ENCODE results near the gene NOL4. TPM values are rescaled to one million over a fixed set of nuclear protein-coding genes. Genes with fewer than 3 reads are reported as not detected.
"Not testable (repeated sequence)": the region's sequence is repeated elsewhere in the genome, so short reads cannot be mapped to it uniquely, and the experiment has no call there.

Gene NOL4
- total RNA-seq, 1 experiment from 2014 or later = 1.1 TPM

- intact Hi-C loops (cut with micrococcal nuclease; ENCODE audit: unreplicated experiment) = not testable (repeated sequence)
Observed at GRCh38 chr18:34233781-34234388, 9.2 kb upstream of the NOL4 start.

GRCh38 chr18:34225218-34225553, 473 bp upstream of the NOL4 start:
- TF ChIP-seq REST (IDR thresholded peaks at IDR 0.05; ENCODE audit: insufficient read depth in 1 of 2, low read depth in 2 of 2, low read length in 1 of 2) (no peak), CTCF (IDR thresholded peaks at IDR 0.05) (peak; percentile 36; the same call in 1 of the 2 replicates), TCF7L2 (IDR thresholded peaks at IDR 0.05; ENCODE audit: low read depth, low read length) (no peak)
- Histone ChIP-seq H3K4me3 (ENCODE audit: low read depth in 2 of 2, low read length in 2 of 2) (peak overlapping the region in 1 of 2 experiments; percentile 51; a peak in 1 of 4 replicates), H3K9me3 (ENCODE audit: control insufficient read depth, insufficient read depth, low read depth, low read length) (no peaks in the 10 kb centered on the region), H3K36me3 (ENCODE audit: control insufficient read depth, insufficient read depth, low read length) (no peaks in the 10 kb centered on the region), H3K4me1 (ENCODE audit: control insufficient read depth, insufficient read depth, low read length) (peaks cover 10% of the 10 kb centered on the region), H3K27ac (ENCODE audit: low read length) (no peak overlapping the region), H3K27me3 (ENCODE audit: control insufficient read depth, insufficient read depth, low read length) (peaks cover 31% of the 10 kb centered on the region)
- DNase-seq (ENCODE audit: low read depth, low spot score) (no peak), ATAC-seq (no peak)
- CTCF ChIA-PET = no interaction called here
- BruUV-seq (replicated peaks) = no TSS peak
- in situ Hi-C loops (cut with HindIII; ENCODE audit: low pct_unique_long_range_greater_than_20kb, low sequenced_read_pairs) (no loop called here), intact Hi-C loops (cut with micrococcal nuclease; ENCODE audit: unreplicated experiment) (no loop called here)
- POLR2A ChIA-PET = no interaction called here

More at GRCh38 chr18:34233781-34234388, 9.2 kb upstream of the NOL4 start:
- H3K9me3 ChIP-seq (ENCODE audit: control insufficient read depth, insufficient read depth, low read depth, low read length); BruUV-seq (replicated peaks); H3K27ac ChIP-seq (ENCODE audit: low read length); DNase-seq (ENCODE audit: low read depth, low spot score); H3K4me1 ChIP-seq (ENCODE audit: control insufficient read depth, insufficient read depth, low read length); CTCF ChIA-PET; H3K27me3 ChIP-seq (ENCODE audit: control insufficient read depth, insufficient read depth, low read length); POLR2A ChIA-PET; in situ Hi-C loops (cut with HindIII; ENCODE audit: low pct_unique_long_range_greater_than_20kb, low sequenced_read_pairs); H3K4me3 ChIP-seq (ENCODE audit: low read depth in 2 of 2, low read length in 2 of 2); H3K36me3 ChIP-seq (ENCODE audit: control insufficient read depth, insufficient read depth, low read length); ATAC-seq: not testable (repeated sequence)

GRCh38 chr18:34223893-34224422, 755 bp downstream of the NOL4 start:
- H3K36me3 ChIP-seq (ENCODE audit: control insufficient read depth, insufficient read depth, low read length) = no peaks in the 10 kb centered on the region

More at GRCh38 chr18:34223893-34224422, 755 bp downstream of the NOL4 start:
- ATAC-seq = no peak
- POLR2A ChIA-PET = no interaction called here
- peaks cover 34% of the 10 kb centered on the region for H3K27me3 ChIP-seq (ENCODE audit: control insufficient read depth, insufficient read depth, low read length)
- H3K9me3 ChIP-seq (ENCODE audit: control insufficient read depth, insufficient read depth, low read depth, low read length) = no peaks in the 10 kb centered on the region
- CTCF ChIA-PET = no interaction called here
- H3K27ac ChIP-seq (ENCODE audit: low read length) = no peak overlapping the region
- intact Hi-C loops (cut with micrococcal nuclease; ENCODE audit: unreplicated experiment) (no loop called here), in situ Hi-C loops (cut with HindIII; ENCODE audit: low pct_unique_long_range_greater_than_20kb, low sequenced_read_pairs) (no loop called here)
- no peak for DNase-seq (ENCODE audit: low read depth, low spot score)
- peaks cover 10% of the 10 kb centered on the region for H3K4me1 ChIP-seq (ENCODE audit: control insufficient read depth, insufficient read depth, low read length)
- TF ChIP-seq POLR2AphosphoS5 (IDR thresholded peaks at IDR 0.05; ENCODE audit: low read depth, low read length) (no peak), CTCF (IDR thresholded peaks at IDR 0.05) (no peak), TCF7L2 (IDR thresholded peaks at IDR 0.05; ENCODE audit: low read depth, low read length) (no peak), SIN3A (IDR thresholded peaks at IDR 0.05; ENCODE audit: borderline replicate concordance, insufficient read depth, low read depth, low read length) (no peak), REST (IDR thresholded peaks at IDR 0.05; ENCODE audit: insufficient read depth in 1 of 2, low read depth in 2 of 2, low read length in 1 of 2) (no peak)
- no TSS peak for BruUV-seq (replicated peaks)
- peak overlapping the region; percentile 36 to 51 for H3K4me3 ChIP-seq (ENCODE audit: low read depth in 2 of 2, low read length in 2 of 2)

Measured in Panc1 (cell line).